Cerebellar cortex (tissue), 1 donor: Measurements from ENCODE around the gene SMNDC1.
"Not testable (repeated sequence)": the region's sequence is repeated elsewhere in the genome, so short reads cannot be mapped to it uniquely, and the experiment has no call there.

ENCODE experiments used
- DNase-seq: peaks from one replicate; pipeline ENCODE4 v3.0.0-alpha.2; 2015; ENCODE audit warnings: low spot score

The SMNDC1 gene

GRCh38 chr10:110304780-110305421 lies at the start of gene SMNDC1:
Gene SMNDC1 (minus strand): TSS chr10:110304920. CDS start chr10:110303587, 1,333 bp downstream.
- DNase-seq, result peak; percentile 99

GRCh38 chr10:110354322-110354766 lies 49.6 kb upstream of the SMNDC1 start:
- DNase-seq, result peak; percentile 94

- peak; percentile 67 for DNase-seq
These were observed 48.8 kb upstream of the SMNDC1 start for GRCh38 chr10:110353244-110354119.

DNA sequence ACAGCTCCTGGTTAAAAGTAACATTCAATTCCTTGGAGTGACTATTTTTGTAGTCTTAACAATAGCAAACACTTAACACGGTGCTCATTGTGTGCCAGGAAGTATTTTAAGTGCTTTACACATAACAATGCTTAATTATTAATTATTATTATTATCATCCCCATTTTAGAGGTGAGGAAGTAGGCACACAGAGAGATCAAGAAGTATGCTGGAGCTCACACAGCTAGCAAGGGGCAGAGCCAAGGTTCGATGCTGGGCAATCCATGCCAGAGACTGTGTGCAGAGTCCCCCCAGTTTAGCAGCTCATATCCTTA lies 48.2 kb upstream of the SMNDC1 start:
- DNase-seq, result no peak

GRCh38 chr10:110350812-110351211 lies 46.1 kb upstream of the SMNDC1 start:
- DNase-seq, result no peak

- no peak for DNase-seq
These were observed 45.1 kb upstream of the SMNDC1 start for GRCh38 chr10:110349831-110350230.

DNA sequence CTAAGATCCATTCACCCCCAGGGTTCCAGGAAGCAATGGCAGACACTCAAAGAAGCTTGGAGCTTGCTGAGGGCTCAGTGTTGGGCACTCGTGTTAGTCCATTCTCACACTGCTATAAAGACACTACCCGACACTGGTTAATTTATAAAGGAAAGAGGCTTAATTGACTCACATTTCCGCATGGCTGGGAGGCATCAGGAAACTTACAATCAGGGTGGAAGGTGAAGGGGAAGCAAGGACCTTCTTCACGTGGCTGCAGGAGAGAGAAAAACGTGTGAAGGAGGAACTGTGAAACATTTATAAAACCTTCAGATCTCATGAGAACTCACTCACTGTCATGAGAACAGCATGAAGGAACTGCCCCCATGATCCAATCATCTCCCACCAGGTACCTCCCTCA lies 44.7 kb upstream of the SMNDC1 start:
- no peak for DNase-seq

DNA sequence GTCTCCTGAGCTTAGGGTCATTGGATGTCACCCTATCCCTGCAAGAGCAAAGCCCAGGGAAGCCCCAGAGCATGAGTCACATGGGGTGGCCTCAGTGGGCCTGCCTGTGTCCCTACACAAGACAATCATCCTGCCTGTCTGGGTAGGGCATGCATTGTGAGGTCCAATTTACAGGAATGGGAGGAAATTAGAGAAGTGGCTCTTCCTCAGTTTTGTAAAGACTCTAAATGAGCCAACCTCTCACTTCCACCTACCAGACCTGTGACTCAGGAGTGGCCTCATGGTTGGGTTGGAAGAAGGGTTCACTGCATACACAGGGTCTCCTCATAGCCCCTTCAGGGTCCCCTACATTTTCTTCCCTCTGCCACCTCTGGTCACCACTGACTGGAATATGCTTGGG lies 43.6 kb upstream of the SMNDC1 start:
- no peak for DNase-seq

DNA sequence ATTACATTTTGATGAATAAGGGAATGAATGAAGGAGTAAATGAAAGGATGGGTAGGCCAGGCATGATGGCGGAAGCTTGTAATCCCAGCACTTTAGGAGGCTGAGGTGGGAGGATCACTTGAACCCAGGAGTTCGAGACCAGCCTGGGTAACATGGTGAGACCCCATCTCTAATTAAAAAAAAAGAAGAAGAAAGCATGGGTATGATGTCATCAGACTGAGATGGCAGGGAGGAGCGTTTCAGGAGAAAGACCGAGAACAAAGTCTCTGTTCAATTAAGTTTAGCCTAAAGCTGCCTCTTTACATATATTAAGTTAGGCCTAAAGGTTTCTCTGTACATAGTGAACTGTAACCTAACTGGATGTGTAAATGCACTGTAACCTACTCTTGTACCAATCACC lies 42.2 kb upstream of the SMNDC1 start:
- DNase-seq, result no peak

GRCh38 chr10:110345286-110345685 lies 40.6 kb upstream of the SMNDC1 start:
- no peak for DNase-seq

DNA sequence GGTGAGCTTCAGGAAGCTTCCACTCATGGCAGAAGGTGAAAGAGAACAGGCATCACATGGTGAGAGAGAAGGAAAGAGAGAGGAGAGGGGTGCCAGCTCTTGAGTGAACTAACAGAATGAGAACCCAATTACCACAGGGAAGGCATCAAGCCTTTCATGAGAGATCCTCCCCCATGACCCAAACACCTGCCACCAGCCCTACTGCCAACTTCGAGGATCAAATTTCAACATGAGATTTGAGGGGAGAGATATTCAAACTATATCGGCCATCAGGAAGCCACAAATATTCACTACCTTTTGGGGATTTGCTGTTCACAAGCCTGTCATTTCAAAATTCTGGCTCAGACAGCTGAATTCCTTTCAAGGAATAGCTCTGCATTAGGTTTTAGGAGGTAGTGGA lies 39.9 kb upstream of the SMNDC1 start:
- peak; percentile 68 for DNase-seq

GRCh38 chr10:110343947-110344346 lies 39.2 kb upstream of the SMNDC1 start:
- DNase-seq, result no peak

DNA sequence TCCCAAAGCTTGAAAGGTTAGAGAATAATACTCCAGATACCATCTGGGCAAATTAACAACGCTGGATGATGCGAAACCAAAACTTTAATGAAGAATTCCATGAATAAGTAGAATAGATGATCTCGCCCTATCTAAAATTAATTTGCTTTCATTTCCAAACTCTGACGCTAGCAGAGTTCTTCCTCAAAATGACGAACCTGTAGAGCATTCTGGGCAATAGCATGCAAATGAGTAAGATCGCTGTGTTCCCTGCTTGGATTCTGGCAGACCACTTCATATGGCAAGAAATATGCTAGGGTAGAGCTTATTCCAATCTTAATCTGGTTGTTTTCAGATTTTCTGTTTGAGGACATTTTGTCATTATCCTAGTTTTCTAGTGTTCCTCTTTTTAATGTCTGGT lies 36.1 kb upstream of the SMNDC1 start:
- DNase-seq, result no peak

- DNase-seq, result no peak
These were observed 35.4 kb upstream of the SMNDC1 start for GRCh38 chr10:110340122-110340521.

DNA sequence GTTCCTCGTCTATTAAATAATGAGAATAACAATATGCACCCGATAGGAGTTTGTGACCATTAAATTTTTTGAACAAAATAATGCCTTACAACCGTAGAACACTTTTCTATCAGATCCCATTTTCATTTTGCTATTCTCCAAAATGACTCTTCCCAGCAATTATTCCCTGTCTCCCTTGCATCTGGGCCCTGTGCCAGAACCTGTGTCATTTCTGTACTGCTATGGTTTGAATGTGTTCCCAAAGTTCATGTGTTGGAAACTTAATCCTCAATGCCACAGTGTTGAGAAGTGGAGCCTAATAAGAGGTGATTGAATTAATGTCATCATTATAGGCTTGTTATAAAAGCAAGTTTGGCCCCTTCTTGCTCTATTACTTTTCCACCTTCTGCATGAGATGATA lies 33.2 kb upstream of the SMNDC1 start:
- no peak for DNase-seq

DNA sequence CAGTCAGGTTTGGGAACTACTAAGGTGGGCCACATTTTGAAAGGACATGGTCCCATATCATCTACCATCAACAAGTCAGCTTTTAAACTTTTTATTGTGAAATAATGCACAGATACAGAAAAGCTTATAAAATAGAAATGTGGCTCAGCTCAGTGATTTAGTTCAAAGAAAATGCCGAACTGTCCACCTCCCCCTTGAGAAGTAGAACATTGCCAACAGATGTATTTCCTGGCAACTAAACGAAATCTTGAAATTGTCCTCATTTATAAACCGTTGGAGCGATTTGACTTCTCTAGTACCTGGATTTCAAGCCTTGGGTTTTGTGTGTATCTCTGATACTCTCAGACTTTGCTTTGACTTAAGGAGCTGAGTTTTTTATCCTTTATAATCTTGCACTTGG lies 32.7 kb upstream of the SMNDC1 start:
- DNase-seq, result no peak

DNA sequence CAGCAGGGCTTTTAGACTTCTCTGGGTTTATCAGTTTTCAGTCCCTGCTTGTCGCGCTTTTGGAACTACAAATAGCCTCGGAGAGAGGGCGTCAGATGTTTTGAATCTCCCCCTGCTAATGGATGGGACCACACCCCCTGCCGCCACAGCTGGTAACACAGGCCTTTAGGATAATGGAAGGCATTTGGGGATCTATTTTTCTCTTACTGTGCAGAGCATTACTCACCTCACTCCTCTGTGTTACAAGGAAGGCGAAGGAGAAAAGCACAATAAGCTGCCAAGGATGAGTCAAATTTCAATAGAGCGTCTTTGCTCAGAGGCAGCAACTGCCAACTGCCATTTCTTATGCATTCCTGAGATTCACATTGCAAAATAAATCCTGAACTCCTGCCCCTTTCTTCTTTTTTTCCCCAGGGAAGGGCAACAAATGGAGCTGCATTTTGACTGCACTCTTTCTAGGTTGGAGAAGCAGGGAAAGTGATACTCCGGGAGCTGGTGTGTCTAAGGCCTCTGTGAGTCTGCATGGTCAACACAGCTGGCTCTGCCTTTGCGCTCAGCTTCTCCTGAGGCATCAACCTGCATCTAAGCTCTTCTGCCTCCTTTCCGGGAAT lies 31.5 kb upstream of the SMNDC1 start:
- peak; percentile 46 for DNase-seq

DNA sequence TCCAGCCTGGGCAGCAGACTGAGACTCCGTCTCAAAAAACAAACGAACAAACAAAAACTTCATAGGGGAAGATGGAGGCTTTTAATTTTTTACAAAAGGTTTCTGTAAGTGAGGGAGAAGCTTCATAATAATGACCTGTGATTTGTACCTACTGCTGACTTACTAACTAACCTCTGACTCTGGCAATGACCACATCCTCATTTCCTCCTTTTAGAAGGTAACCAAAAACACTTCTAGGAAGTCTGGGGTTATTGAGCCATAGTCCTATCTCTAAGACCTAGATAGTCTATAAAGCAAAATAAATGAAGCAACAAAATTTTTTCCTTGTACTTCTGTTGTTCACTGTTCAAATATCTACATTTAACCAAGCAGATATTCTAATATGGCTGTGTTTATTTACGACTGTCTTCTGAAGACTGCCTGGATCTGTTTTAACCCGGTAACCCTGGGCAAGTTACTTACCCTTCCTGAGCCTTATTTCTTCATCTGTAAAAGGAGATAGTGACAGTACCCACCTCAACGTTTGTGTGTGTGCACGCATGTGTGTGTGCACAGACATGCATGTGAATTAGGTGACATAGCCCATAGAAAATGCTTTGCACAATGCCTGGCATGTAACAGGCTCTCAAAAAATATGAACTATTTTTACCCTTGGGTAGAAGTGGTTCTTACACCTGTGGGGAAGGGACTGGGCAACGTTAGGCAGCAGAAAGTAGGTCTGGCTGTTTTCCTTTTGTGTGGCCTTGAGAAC lies 30.8 kb upstream of the SMNDC1 start:
- no peak for DNase-seq

GRCh38 chr10:110334061-110334656 lies 29.4 kb upstream of the SMNDC1 start:
- no peak for DNase-seq

- not testable (repeated sequence) for DNase-seq
These were observed 26.6 kb upstream of the SMNDC1 start for GRCh38 chr10:110331226-110331795.

GRCh38 chr10:110330675-110331074 lies 26.0 kb upstream of the SMNDC1 start:
- DNase-seq, result no peak
